Left cardiac atrium (tissue), 4 donors: ENCODE data around the gene KCTD16. TPM values are rescaled to one million over a fixed set of nuclear protein-coding genes. Genes with fewer than 3 reads are reported as not detected.

Source experiments
- ATAC-seq, 2 donors: fragments of 200-7000 bp; cut with Tn5 transposase; one replicate each; pipeline ENCODE4 v1.9.1; 2020; ENCODE audit warnings: mild to moderate bottlenecking in 2 of 2, moderate library complexity in 2 of 2
- DNase-seq: peaks from one replicate; pipeline ENCODE4 v3.0.0-alpha.2; 2020
- intact Hi-C, 2 donors: fragments of 100-400 bp; cut with DNase I; formaldehyde crosslinking; loops; one replicate each; pipeline versions ENCODE4 v1.14.1 to v1.15.1; 2022 to 2023
- total RNA-seq, 2 donors: library from RNA; stranded (reverse); fragmentation: NEBNext Ultra II Directional; extraction: Animal tissue kit (Norgen Biotek cat#: 25700); gene quantifications; one replicate each; pipeline ENCODE4 v1.2.1, GENCODE V29; 2021
- donor health status: DM: no; HTN: yes; CAD: no.
- donor health status: DM: no; HTN: yes; CAD: no; lungs with severe emphysema.
- donor health status: DM: yes; HTN: yes; CAD: no.
- donor health status: Dilated cardiomyopathy.

KCTD16 gene
- total RNA-seq, 2 donors from 2014 or later, result 0.15 TPM; not detected in 1

DNA sequence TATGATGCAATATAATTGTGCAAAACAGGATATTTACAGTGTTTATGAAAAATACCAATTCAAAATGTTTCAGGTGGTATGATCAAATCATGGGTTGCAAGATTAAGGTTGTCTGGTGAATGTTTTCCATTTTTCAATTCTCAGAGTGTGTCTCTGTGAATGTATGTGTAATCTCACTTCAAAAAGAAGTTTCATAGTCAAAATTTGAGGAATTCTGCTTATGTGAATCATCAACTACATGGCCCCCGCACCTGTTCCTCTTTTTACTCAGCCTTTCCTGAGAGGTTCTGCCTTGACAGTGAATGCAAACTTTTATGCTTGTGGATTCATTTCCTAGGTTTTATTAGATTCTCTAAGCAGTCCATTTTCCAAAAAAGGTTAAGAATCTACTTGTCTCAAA lies 32.1 kb downstream of the KCTD16 start:
- ATAC-seq (no peak), DNase-seq (no peak)
- intact Hi-C loops, result loop anchor here (5.0 to 10.0 kb wide), 4 partner anchors 192 to 1842 kb away; no protein-coding TSS in a partner anchor

- DNase-seq (no peak), ATAC-seq (peak; percentile 74 to 75)
- intact Hi-C loops, result loop anchor here (5.0 to 10.0 kb wide), 4 partner anchors 191 to 1841 kb away; no protein-coding TSS in a partner anchor
These were observed 33.3 kb downstream of the KCTD16 start for GRCh38 chr5:144203750-144204596.

DNA sequence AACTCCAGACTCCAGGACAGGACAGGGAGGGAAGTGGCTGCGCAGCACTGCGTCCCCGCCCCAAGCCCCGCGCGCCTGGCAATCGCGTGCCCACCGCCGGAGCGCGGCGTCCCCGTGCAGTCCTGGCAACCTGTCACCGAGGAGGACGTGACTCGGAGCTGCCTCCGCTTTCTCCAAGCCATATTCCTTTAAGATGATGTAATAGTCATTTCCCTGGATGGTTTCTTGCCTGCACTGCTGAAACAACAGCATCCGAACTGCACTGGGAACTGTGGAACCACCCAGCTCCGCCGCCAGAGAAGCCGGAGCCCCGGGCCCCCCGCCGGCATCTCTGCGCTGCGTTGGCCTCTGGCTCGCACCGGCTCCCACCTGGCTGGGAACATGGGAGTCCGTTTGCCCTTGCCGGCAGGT lies 34.5 kb downstream of the KCTD16 start:
- DNase-seq, result peak; percentile 27
- peak; percentile 29 to 68 for ATAC-seq
- intact Hi-C loops, result loop anchor here (10.0 kb wide), 3 partner anchors 190 to 1840 kb away; no protein-coding TSS in a partner anchor

GRCh38 chr5:144206141-144206540 lies 35.5 kb downstream of the KCTD16 start:
- DNase-seq, result no peak
- peak in 1 of 2 donors; percentile 50 for ATAC-seq
- intact Hi-C loops, result loop anchor here (10.0 kb wide), 3 partner anchors 189 to 1839 kb away; no protein-coding TSS in a partner anchor

DNA sequence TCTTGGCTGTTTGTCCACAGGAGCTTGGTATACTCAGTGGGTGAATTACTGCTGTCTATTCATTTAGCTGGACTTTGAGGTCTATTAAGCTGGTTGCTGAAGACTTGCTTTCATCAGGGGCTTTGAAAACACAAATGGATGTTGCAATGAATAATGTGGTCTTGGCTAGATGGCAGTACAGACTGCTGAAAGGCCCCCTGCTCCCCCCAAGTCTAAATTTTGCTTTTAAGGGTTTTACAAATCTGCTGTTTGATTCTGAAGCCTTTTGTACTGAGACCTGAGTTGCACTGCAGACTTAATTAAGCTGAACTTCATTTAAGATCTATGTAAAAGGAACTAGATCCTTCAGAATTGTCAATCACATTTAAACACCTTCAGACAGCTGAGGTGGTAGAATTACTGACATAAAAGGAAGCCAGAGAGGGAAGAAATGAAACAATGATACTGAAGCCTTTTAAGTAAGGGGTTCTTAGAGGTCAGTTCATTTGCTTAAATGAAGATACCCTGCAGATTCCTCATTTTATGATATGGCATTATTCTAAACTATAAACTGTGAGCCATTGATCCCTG lies 37.3 kb downstream of the KCTD16 start:
- no peak for DNase-seq
- ATAC-seq, result no peak
- intact Hi-C loops, result loop anchor here (10.0 kb wide), 3 partner anchors 187 to 1837 kb away; no protein-coding TSS in a partner anchor

GRCh38 chr5:144209361-144209760 lies 38.7 kb downstream of the KCTD16 start:
- intact Hi-C loops, result loop anchor here (10.0 kb wide), 3 partner anchors 185 to 1835 kb away; no protein-coding TSS in a partner anchor
- no peak for ATAC-seq

GRCh38 chr5:144210655-144211054 lies 40.0 kb downstream of the KCTD16 start:
- ATAC-seq (no peak), DNase-seq (no peak)
- intact Hi-C loops, result no loop called here

More at GRCh38 chr5:144209361-144209760, 38.7 kb downstream of the KCTD16 start:
- DNase-seq, result no peak

- ATAC-seq, result no peak
- DNase-seq, result no peak
- intact Hi-C loops, result no loop called here
These were observed 49.2 kb downstream of the KCTD16 start for GRCh38 chr5:144219869-144220268.

GRCh38 chr5:144227363-144227999 lies 56.8 kb downstream of the KCTD16 start:
- ATAC-seq (no peak), DNase-seq (no peak)
- intact Hi-C loops, result no loop called here

- no peak for DNase-seq
- intact Hi-C loops, result no loop called here
- ATAC-seq, result no peak
These were observed 60.1 kb downstream of the KCTD16 start for GRCh38 chr5:144230806-144231205.

GRCh38 chr5:144232285-144232684 lies 61.6 kb downstream of the KCTD16 start:
- intact Hi-C loops, result no loop called here
- ATAC-seq (no peak), DNase-seq (no peak)

- no peak for ATAC-seq
- DNase-seq, result no peak
- intact Hi-C loops, result no loop called here
These were observed 65.8 kb downstream of the KCTD16 start for GRCh38 chr5:144236499-144236898.

DNA sequence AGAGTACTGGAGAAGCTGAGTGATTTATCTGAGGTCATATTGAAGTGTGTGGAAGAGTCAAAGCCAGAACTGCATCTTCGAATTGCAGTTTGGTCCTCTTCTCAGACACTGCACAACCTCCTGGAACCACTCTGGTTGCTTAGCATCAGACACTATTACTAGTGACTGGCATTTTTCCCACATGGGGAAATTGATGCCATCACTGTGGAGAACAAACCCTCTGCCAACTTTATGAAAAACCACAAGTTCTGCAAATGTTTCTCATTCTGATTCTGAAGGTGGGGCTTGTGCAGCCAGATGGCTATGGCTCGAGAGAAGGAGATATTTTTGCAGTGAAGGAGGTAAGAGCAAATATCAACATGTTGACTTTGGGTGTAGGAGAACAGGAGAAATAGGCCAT lies 67.2 kb downstream of the KCTD16 start:
- intact Hi-C loops, result no loop called here
- DNase-seq, result no peak
- no peak for ATAC-seq

DNA sequence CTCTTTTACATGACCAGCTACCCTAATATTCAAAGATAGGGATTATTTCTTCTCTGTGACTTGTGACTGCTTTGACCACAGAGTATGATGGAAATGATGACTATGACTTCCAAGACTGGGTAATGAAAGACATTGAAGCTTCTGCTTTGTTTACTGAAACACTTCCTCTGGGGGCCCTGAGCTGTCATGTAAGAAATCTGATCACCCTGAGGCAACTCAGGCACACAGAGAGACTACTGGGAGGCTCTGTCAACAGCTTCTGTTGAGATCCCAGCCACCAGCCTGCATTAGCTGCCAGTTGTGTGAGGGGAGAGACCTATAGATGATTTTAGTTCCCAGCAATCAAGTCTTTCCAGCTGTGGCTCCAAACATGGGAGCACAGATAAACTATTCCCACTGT lies 76.5 kb downstream of the KCTD16 start:
- ATAC-seq (no peak), DNase-seq (no peak)
- intact Hi-C loops, result no loop called here

DNA sequence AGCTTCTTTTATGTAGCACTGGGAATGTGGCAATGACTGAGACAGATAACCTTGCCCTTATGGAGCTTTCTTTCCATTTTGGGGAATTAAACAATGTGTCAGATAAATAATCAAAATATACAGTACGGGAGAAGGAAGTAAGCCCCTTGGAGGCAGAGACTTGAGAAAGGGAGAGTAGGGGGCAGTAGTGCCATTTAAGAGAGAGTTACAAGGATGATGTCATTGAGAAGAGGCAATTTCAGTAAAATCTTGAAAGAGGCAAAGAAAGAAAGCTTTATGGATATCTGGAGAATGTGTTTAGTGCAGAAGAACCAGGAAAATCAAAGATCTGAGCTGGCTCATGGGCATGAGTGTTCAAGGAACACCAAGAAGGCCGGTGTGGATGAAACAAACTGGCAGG lies 77.3 kb downstream of the KCTD16 start:
- ATAC-seq (no peak), DNase-seq (no peak)
- intact Hi-C loops, result no loop called here

DNA sequence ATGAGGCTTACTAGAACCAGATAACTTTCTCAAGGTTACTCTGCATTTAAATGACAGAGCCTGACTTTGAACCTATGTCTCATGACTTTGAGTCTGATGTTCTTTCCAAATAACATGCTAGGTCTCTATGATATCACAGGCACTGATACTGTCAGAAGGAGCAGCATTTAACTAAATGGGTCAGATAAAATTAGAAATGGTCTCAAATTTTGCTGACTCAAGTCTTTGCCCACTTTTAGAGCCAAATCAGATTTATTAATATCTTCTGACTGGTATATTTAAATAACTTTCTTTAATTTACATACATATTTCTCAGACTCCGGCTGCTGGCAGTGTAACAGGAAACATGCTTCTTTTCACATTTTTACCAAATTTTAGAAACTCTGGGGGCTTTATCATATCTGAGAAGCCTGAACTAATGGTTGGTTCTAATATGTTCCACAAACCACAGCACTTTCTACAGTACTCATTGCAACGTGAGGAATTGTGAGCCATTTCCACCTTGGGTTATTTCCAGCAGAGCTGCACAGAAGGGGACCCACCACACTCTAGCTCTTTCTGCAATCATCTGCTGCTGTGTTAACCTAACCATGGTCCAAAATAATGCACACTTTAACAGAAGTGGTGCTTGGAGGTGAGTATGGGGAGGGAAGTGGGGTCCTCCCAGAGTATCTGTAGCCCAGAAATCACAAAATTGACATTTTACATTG lies 79.2 kb downstream of the KCTD16 start:
- DNase-seq, result no peak
- intact Hi-C loops, result no loop called here

DNA sequence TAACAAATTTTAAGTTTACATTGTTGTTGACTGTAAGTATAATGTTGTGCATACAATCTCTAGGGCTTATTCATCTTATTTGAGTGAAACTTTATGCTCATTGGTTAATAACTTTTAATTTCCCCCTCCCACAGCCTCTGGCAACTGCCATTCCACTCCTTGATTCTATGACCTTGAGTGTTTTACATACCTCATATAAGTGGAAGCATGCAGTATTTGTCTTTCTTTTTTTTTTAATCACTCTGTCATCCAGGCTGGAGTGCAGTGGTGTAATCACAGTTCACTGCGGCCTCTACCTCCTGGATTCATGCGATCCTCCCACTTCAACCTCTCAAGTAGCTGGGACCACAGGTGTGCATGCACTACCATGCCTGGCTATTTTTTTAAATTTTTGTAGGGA lies 83.9 kb downstream of the KCTD16 start:
- intact Hi-C loops, result no loop called here
- DNase-seq (no peak), ATAC-seq (no peak)

More for the DNA sequence above, 79.2 kb downstream of the KCTD16 start:
- no peak for ATAC-seq

- DNase-seq, result no peak
- ATAC-seq, result no peak
- intact Hi-C loops, result no loop called here
These were observed 89.4 kb downstream of the KCTD16 start for GRCh38 chr5:144260121-144260520.

DNA sequence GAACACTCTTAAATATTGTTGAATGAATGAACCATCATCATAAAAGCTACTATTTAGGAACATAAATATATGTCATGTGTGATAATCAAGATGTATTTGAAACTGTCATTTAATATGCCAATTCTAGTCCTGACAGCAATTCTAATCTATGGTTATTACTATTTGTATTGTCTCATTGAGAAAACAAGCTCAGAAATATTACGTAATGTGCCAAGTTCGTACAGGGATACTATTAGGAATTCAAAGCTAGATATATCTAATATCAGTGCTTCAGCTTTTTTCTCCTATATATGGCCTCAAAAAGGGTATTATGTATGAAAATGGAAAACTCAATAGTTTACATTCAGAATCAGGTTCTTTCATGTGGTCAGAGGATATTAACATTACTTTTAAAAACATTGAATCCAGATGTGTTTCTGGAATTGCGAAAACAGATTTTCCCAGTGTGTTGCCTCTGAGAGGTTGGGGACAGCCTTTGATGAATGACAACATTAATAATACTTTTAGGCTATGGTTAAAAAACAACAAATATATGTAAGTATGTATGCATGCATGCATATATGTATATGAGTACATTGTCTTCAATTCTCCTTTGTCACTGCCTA lies 95.1 kb downstream of the KCTD16 start:
- ATAC-seq (no peak), DNase-seq (no peak)
- intact Hi-C loops, result no loop called here
